OCI-LY1 (cell line): ENCODE results near the gene UBE2Z.

Source experiments
- EZH2 ChIP-seq: fragments of 200-600 bp; sonication (generic), shearing (Covaris generic); IDR thresholded peaks from 2 replicates; pipeline ENCODE4 v1.8.0; 2017; ENCODE audit warnings: borderline replicate concordance, mixed run types, mild to moderate bottlenecking, antibody characterized with exemption, low read length, moderate library complexity, mixed read lengths
- TF ChIP-seq, protein P1 (sequence below): fragments of 200-600 bp; sonication (generic), shearing (Covaris generic); IDR thresholded peaks from 2 replicates; pipeline ENCODE4 v1.5.1; 2017; ENCODE audit warnings: mild to moderate bottlenecking, antibody characterized with exemption, low read length, moderate library complexity, mixed read lengths

DNA sequence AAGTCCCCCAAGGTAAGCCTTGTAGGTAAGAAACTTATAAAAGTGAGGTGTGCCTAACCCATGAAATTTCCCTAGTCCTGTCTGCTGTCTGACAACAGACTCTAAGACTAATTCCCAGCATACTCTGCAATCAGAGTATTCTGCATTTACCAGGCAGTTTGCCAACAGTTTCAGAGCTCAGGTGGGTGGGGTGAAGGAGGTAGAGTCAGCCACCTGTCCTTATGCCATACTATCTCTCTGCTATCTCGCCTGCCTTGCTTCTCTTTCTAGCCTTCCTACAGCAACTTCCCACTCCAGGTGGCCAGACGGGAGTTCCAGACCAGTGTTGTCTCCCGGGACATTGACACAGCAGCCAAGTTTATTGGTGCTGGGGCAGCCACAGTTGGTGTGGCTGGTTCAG, 13.3 kb upstream of the UBE2Z start:
- TF ChIP-seq, protein P1, sequence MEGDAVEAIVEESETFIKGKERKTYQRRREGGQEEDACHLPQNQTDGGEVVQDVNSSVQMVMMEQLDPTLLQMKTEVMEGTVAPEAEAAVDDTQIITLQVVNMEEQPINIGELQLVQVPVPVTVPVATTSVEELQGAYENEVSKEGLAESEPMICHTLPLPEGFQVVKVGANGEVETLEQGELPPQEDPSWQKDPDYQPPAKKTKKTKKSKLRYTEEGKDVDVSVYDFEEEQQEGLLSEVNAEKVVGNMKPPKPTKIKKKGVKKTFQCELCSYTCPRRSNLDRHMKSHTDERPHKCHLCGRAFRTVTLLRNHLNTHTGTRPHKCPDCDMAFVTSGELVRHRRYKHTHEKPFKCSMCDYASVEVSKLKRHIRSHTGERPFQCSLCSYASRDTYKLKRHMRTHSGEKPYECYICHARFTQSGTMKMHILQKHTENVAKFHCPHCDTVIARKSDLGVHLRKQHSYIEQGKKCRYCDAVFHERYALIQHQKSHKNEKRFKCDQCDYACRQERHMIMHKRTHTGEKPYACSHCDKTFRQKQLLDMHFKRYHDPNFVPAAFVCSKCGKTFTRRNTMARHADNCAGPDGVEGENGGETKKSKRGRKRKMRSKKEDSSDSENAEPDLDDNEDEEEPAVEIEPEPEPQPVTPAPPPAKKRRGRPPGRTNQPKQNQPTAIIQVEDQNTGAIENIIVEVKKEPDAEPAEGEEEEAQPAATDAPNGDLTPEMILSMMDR = no peak
- TF ChIP-seq EZH2 = no peak
